Ishikawa (cell line): Measurements from ENCODE around the gene GART.

Source experiments
- CEBPB ChIP-seq: IDR thresholded peaks from 2 replicates; pipeline ENCODE4 v1.6.1; 2012
- CREB1 ChIP-seq: IDR thresholded peaks from 2 replicates; pipeline ENCODE4 v1.6.1; 2012; ENCODE audit warnings: low read depth
- EGR1 ChIP-seq: IDR thresholded peaks from 2 replicates; pipeline ENCODE4 v1.6.1; 2012
- EP300 ChIP-seq: IDR thresholded peaks from 2 replicates; pipeline ENCODE4 v1.6.1; 2012; ENCODE audit warnings: borderline replicate concordance
- FOXM1 ChIP-seq: IDR thresholded peaks from 2 replicates; pipeline ENCODE4 v1.6.1; 2012; ENCODE audit warnings: low read depth, borderline replicate concordance
- MAX ChIP-seq: IDR thresholded peaks from 2 replicates; pipeline ENCODE4 v1.6.1; 2012
- NFIC ChIP-seq: IDR thresholded peaks from 2 replicates; pipeline ENCODE4 v1.6.1; 2012
- RAD21 ChIP-seq: IDR thresholded peaks from 2 replicates; pipeline ENCODE4 v1.6.1; 2012; ENCODE audit warnings: low read depth
- REST ChIP-seq: IDR thresholded peaks from 2 replicates; pipeline ENCODE4 v1.6.1; 2012; ENCODE audit warnings: low read depth, mild to moderate bottlenecking
- TAF1 ChIP-seq: IDR thresholded peaks from 2 replicates; pipeline ENCODE4 v1.6.1; 2012; ENCODE audit warnings: low read depth, mild to moderate bottlenecking
- TCF12 ChIP-seq: IDR thresholded peaks from 2 replicates; pipeline ENCODE4 v1.6.1; 2012; ENCODE audit warnings: low read depth
- TEAD4 ChIP-seq: IDR thresholded peaks from 2 replicates; pipeline ENCODE4 v1.6.1; 2012
- USF1 ChIP-seq: IDR thresholded peaks from 2 replicates; pipeline ENCODE4 v1.6.1; 2012
- YY1 ChIP-seq: IDR thresholded peaks from 2 replicates; pipeline ENCODE4 v1.6.1; 2012; ENCODE audit warnings: low read depth
- ZBTB7A ChIP-seq: IDR thresholded peaks from 2 replicates; pipeline ENCODE4 v1.6.1; 2012; ENCODE audit warnings: low read depth

GART gene

GRCh38 chr21:33567914-33568313 lies 26.0 kb upstream of the GART start:
- TF ChIP-seq EP300 (no peak), TCF12 (no peak), MAX (no peak), CEBPB (no peak), TAF1 (no peak), TEAD4 (no peak), REST (no peak), USF1 (no peak)

- no peak for TF ChIP-seq NFIC
- TF ChIP-seq RAD21 = no peak
- no peak for TF ChIP-seq TCF12
- no peak for TF ChIP-seq CEBPB
- TF ChIP-seq CREB1 = no peak
- TF ChIP-seq EP300 = no peak
Observed at GRCh38 chr21:33566514-33566913, 24.6 kb upstream of the GART start.

GRCh38 chr21:33562389-33562788 lies 20.5 kb upstream of the GART start:
- TF ChIP-seq ZBTB7A (no peak), TEAD4 (no peak), FOXM1 (no peak)

GRCh38 chr21:33561373-33561772 lies 19.5 kb upstream of the GART start:
- TF ChIP-seq MAX (no peak), EP300 (no peak), FOXM1 (no peak), CEBPB (no peak), RAD21 (no peak), EGR1 (no peak), TCF12 (no peak), USF1 (no peak), ZBTB7A (no peak), YY1 (no peak), TEAD4 (no peak), REST (no peak), CREB1 (no peak), TAF1 (no peak)

- TF ChIP-seq YY1 (no peak), USF1 (no peak)
Observed at GRCh38 chr21:33560965-33561364, 19.0 kb upstream of the GART start.

GRCh38 chr21:33559813-33560212 lies 17.9 kb upstream of the GART start:
- TF ChIP-seq USF1 (no peak), REST (no peak), TEAD4 (no peak), NFIC (no peak), FOXM1 (no peak), RAD21 (no peak), EGR1 (no peak), MAX (no peak), TAF1 (no peak), YY1 (no peak), TCF12 (no peak), CEBPB (no peak), EP300 (no peak)
